Endothelial cell of umbilical vein (primary cell): ENCODE data around the gene ITIH2.
"Not testable (repeated sequence)": the region's sequence is repeated elsewhere in the genome, so short reads cannot be mapped to it uniquely, and the experiment has no call there.

ENCODE experiments used
- CTCF ChIP-seq, 2 donors: IDR thresholded peaks; 1 replicate in 1 of 2; 2 replicates in 1 of 2; pipeline ENCODE4 v1.5.1; 2011; ENCODE audit warnings: low read length in 2 of 2, mild to moderate bottlenecking in 2 of 2, moderate library complexity in 2 of 2, control low read depth in 1 of 2, inconsistent platforms in 1 of 2, low read depth in 1 of 2; ENCODE audit not compliant: insufficient read depth in 1 of 2; ENCODE audit errors: extremely low read depth in 1 of 2
- EZH2 ChIP-seq: IDR thresholded peaks from 2 replicates; pipeline ENCODE4 v1.6.1; 2012; ENCODE audit warnings: borderline replicate concordance, low read depth, mild to moderate bottlenecking, moderate library complexity, low read length, inconsistent platforms; ENCODE audit not compliant: severe bottlenecking
- GATA2 ChIP-seq: IDR thresholded peaks from 2 replicates; pipeline ENCODE4 v1.7.0; 2011; ENCODE audit warnings: low read depth, mild to moderate bottlenecking, moderate library complexity, mixed read lengths, low read length; ENCODE audit not compliant: insufficient read length, insufficient read depth
- POLR2A ChIP-seq: IDR thresholded peaks from 2 replicates; pipeline ENCODE4 v1.6.1; 2012; ENCODE audit warnings: low read depth, mild to moderate bottlenecking, control low read depth, low read length
- POLR2AphosphoS5 ChIP-seq: IDR thresholded peaks from 2 replicates; pipeline ENCODE4 v1.6.1; 2012; ENCODE audit warnings: low read depth, mild to moderate bottlenecking, control low read depth, low read length, moderate library complexity; ENCODE audit not compliant: insufficient read depth

GRCh38 chr10:7748637-7749036, 45.5 kb downstream of the ITIH2 start:
- not testable (repeated sequence) for TF ChIP-seq CTCF (IDR thresholded peaks at IDR 0.05; ENCODE audit: extremely low read depth in 1 of 2, insufficient read depth in 1 of 2, low read depth in 1 of 2, low read length in 2 of 2); EZH2; POLR2AphosphoS5; POLR2A; GATA2
